Measurements from ENCODE around the gene TP73.

TP73 gene

GRCh38 chr1:3673381-3674099, 21.2 kb downstream of the TP73 start:
- no peaks in the 10 kb centered on the region for H3K36me3 Mint-ChIP-seq (ENCODE audit: low read depth)
- H3K27me3 Mint-ChIP-seq (ENCODE audit: low read depth), result peaks cover 57% of the 10 kb centered on the region
- H3K9me3 Mint-ChIP-seq, result no peaks in the 10 kb centered on the region
- H3K4me3 Mint-ChIP-seq, result no peak overlapping the region
- peak overlapping the region in 1 of 3 experiments; percentile 12 for H3K27ac Mint-ChIP-seq
- no peak for TF ChIP-seq CTCF (IDR thresholded peaks at IDR 0.05; ENCODE audit: unreplicated experiment in 3 of 3)
- H3K4me1 Mint-ChIP-seq, result peaks cover 8% of the 10 kb centered on the region

GRCh38 chr1:3674100-3675094, 22.1 kb downstream of the TP73 start:
- no peak overlapping the region for H3K4me3 Mint-ChIP-seq
- no peak overlapping the region for H3K27ac Mint-ChIP-seq
- peaks cover 60% of the 10 kb centered on the region for H3K27me3 Mint-ChIP-seq (ENCODE audit: low read depth)

GRCh38 chr1:3675436-3675835, 23.1 kb downstream of the TP73 start:
- H3K27me3 Mint-ChIP-seq (ENCODE audit: low read depth), result peaks cover 61% of the 10 kb centered on the region
- TF ChIP-seq CTCF (IDR thresholded peaks at IDR 0.05; ENCODE audit: unreplicated experiment in 3 of 3), result no peak
- no peak overlapping the region for H3K4me3 Mint-ChIP-seq
- H3K9me3 Mint-ChIP-seq, result no peaks in the 10 kb centered on the region
- no peaks in the 10 kb centered on the region for H3K36me3 Mint-ChIP-seq (ENCODE audit: low read depth)
- no peak overlapping the region for H3K27ac Mint-ChIP-seq
- H3K4me1 Mint-ChIP-seq, result peaks cover 7% of the 10 kb centered on the region

More at GRCh38 chr1:3674100-3675094, 22.1 kb downstream of the TP73 start:
- TF ChIP-seq CTCF (IDR thresholded peaks at IDR 0.05; ENCODE audit: unreplicated experiment in 3 of 3), result no peak
- H3K4me1 Mint-ChIP-seq, result peaks cover 7% of the 10 kb centered on the region
- H3K36me3 Mint-ChIP-seq (ENCODE audit: low read depth), result no peaks in the 10 kb centered on the region
- no peaks in the 10 kb centered on the region for H3K9me3 Mint-ChIP-seq

- no peaks in the 10 kb centered on the region for H3K36me3 Mint-ChIP-seq (ENCODE audit: low read depth)
- no peaks in the 10 kb centered on the region for H3K9me3 Mint-ChIP-seq
- H3K27me3 Mint-ChIP-seq (ENCODE audit: low read depth), result peaks cover 52% of the 10 kb centered on the region
- no peak overlapping the region for H3K27ac Mint-ChIP-seq
- H3K4me3 Mint-ChIP-seq, result no peak overlapping the region
- TF ChIP-seq CTCF (IDR thresholded peaks at IDR 0.05; ENCODE audit: unreplicated experiment in 3 of 3), result no peak
- peaks cover 7% of the 10 kb centered on the region for H3K4me1 Mint-ChIP-seq
Observed at GRCh38 chr1:3676581-3677470, 24.5 kb downstream of the TP73 start.

GRCh38 chr1:3677484-3677883, 25.2 kb downstream of the TP73 start:
- no peak overlapping the region for H3K4me3 Mint-ChIP-seq
- peaks cover 47% of the 10 kb centered on the region for H3K27me3 Mint-ChIP-seq (ENCODE audit: low read depth)
- H3K4me1 Mint-ChIP-seq, result peaks cover 7% of the 10 kb centered on the region
- H3K36me3 Mint-ChIP-seq (ENCODE audit: low read depth), result no peaks in the 10 kb centered on the region
- H3K9me3 Mint-ChIP-seq, result no peaks in the 10 kb centered on the region
- TF ChIP-seq CTCF (IDR thresholded peaks at IDR 0.05; ENCODE audit: unreplicated experiment in 3 of 3), result no peak
- H3K27ac Mint-ChIP-seq, result no peak overlapping the region

All from nephron (organoid).